NCI-H146 treated with DMSO at 0.1 percent for 48 hours (cell line): ENCODE measurements around the gene BMI1.
"Not testable (repeated sequence)": the region's sequence is repeated elsewhere in the genome, so short reads cannot be mapped to it uniquely, and the experiment has no call there.

Experiments
- DNase-seq: peaks from one replicate; lab custom pipeline; 2025; ENCODE audit not compliant: unreplicated experiment; lab: John Stamatoyannopoulos, UW

Gene BMI1

GRCh38 chr10:22320591-22321155 lies at the start of gene BMI1:
Gene BMI1 (plus strand): TSS chr10:22321099. CDS start chr10:22326450, 5,351 bp downstream.
- peak; percentile 62 for DNase-seq

GRCh38 chr10:22271786-22272185 lies 49.1 kb upstream of the BMI1 start:
- no peak for DNase-seq

GRCh38 chr10:22278441-22278782 lies 42.5 kb upstream of the BMI1 start:
- DNase-seq: no peak

GRCh38 chr10:22280078-22280477 lies 40.8 kb upstream of the BMI1 start:
- DNase-seq: no peak

- DNase-seq: no peak
Observed at GRCh38 chr10:22285130-22285529, 35.8 kb upstream of the BMI1 start.

GRCh38 chr10:22293747-22294404 lies 27.0 kb upstream of the BMI1 start:
- DNase-seq: no peak

GRCh38 chr10:22294694-22295093 lies 26.2 kb upstream of the BMI1 start:
- no peak for DNase-seq

GRCh38 chr10:22301193-22301592 lies 19.7 kb upstream of the BMI1 start:
- DNase-seq: no peak

GRCh38 chr10:22303461-22303860 lies 17.4 kb upstream of the BMI1 start:
- DNase-seq: no peak

- DNase-seq: no peak
Observed at GRCh38 chr10:22305721-22306120, 15.2 kb upstream of the BMI1 start.

- no peak for DNase-seq
Observed at GRCh38 chr10:22308390-22308789, 12.5 kb upstream of the BMI1 start.

GRCh38 chr10:22309180-22310000 lies 11.5 kb upstream of the BMI1 start:
- no peak for DNase-seq

GRCh38 chr10:22310012-22310411 lies 10.9 kb upstream of the BMI1 start:
- not testable (repeated sequence) for DNase-seq

- DNase-seq: no peak
Observed at GRCh38 chr10:22310928-22311327, 10.0 kb upstream of the BMI1 start.

GRCh38 chr10:22314852-22315251 lies 6.0 kb upstream of the BMI1 start:
- DNase-seq: no peak

- DNase-seq: no peak
Observed at GRCh38 chr10:22315455-22316285, 5.2 kb upstream of the BMI1 start.

GRCh38 chr10:22316286-22317075 lies 4.4 kb upstream of the BMI1 start, which contains the start of gene COMMD3:
Gene COMMD3 (plus strand): TSS chr10:22316388. CDS start chr10:22316418, 30 bp downstream.
- peak; percentile 94 for DNase-seq

- DNase-seq: no peak
Observed at GRCh38 chr10:22317076-22317370, 3.9 kb upstream of the BMI1 start.

GRCh38 chr10:22317771-22318565 lies 2.9 kb upstream of the BMI1 start:
- no peak for DNase-seq

- DNase-seq: no peak
Observed at GRCh38 chr10:22318772-22319171, 2.1 kb upstream of the BMI1 start.
